Activated CD4-positive, alpha-beta T cell treated with anti-CD3 and anti-CD28 coated beads, Interleukin-2, amount 10 ng/mL, durations not matched to agents 24 days and 14 days (primary cell): ENCODE results near the gene NPC1. TPM values are rescaled to one million over a fixed set of nuclear protein-coding genes. Genes with fewer than 3 reads are reported as not detected.
A peak's percentile ranks its signal among the peaks of the same experiment; 100 is the strongest.
"Not testable (repeated sequence)": the region's sequence is repeated elsewhere in the genome, so short reads cannot be mapped to it uniquely, and the experiment has no call there.

Experiments
- DNase-seq: peaks from one replicate; pipeline ENCODE4 v3.0.0; 2022
- H3K27ac Mint-ChIP-seq: one replicate; pipeline ENCODE4 v1.8.0; 2022; ENCODE audit warnings: mild to moderate bottlenecking, mixed read lengths
- H3K27me3 Mint-ChIP-seq: one replicate; pipeline ENCODE4 v1.8.0; 2022; ENCODE audit warnings: mixed read lengths
- H3K36me3 Mint-ChIP-seq: one replicate; pipeline ENCODE4 v1.8.0; 2022; ENCODE audit warnings: low read depth, mild to moderate bottlenecking, mixed read lengths
- H3K4me1 Mint-ChIP-seq: one replicate; pipeline ENCODE4 v1.8.0; 2021; ENCODE audit warnings: mixed read lengths
- H3K4me3 Mint-ChIP-seq: one replicate; pipeline ENCODE4 v1.8.0; 2022; ENCODE audit warnings: mild to moderate bottlenecking, moderate library complexity, mixed read lengths
- H3K9me3 Mint-ChIP-seq: one replicate; pipeline ENCODE4 v1.8.0; 2021; ENCODE audit warnings: mixed read lengths
- intact Hi-C: fragments of 100-400 bp; cut with micrococcal nuclease; formaldehyde crosslinking; loops from one replicate; pipeline ENCODE4 v1.15.1; 2023
- total RNA-seq: library from RNA; stranded (reverse); gene quantifications from 2 replicates; pipeline ENCODE4 v1.2.3, GENCODE V29; 2022

Gene NPC1
- total RNA-seq, 1 donor from 2014 or later = 29.9 TPM

DNA sequence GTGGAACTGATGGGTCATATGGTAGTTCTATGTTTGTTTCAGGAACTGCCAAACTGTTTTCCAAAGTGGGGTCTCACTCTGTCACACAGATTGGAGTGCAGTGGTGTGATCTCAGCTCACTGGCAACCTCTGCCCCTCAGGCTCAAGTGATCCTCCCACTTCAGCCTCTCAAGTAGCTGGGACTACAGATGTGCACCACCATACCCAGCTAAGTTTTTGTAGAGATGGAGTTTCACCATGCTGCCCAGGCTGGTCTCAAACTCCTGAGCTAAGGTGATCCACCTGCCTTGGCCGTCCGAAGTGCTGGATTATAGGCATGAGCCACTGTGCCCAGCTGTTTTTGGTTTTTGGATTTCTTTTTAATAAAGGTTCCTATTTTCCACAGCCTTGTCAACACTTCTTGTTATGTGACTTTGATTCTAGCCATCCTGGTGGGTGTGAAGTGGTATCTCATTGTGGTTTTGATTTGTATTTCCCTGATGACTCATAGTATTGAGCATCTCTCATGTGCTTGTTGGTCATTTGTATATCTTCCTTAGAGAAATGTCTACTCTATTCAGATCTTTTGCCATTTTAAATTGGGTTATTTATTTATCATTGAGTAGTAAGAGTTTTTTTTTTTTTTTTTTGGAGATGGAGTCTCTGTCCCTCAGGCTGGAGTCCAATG lies 22.8 kb downstream of the NPC1 start:
- Mint-ChIP-seq H3K27me3 (no peaks in the 10 kb centered on the region), H3K4me3 (no peak overlapping the region), H3K36me3 (peaks cover 61% of the 10 kb centered on the region), H3K27ac (peak overlapping the region; percentile 55), H3K9me3 (no peaks in the 10 kb centered on the region), H3K4me1 (peaks cover 10% of the 10 kb centered on the region)
- intact Hi-C loops = loop anchor here (1.0 to 2.0 kb wide), 3 partner anchors 19 to 60 kb away; partner anchors contain the start of gene RMC1
- no peak for DNase-seq

DNA sequence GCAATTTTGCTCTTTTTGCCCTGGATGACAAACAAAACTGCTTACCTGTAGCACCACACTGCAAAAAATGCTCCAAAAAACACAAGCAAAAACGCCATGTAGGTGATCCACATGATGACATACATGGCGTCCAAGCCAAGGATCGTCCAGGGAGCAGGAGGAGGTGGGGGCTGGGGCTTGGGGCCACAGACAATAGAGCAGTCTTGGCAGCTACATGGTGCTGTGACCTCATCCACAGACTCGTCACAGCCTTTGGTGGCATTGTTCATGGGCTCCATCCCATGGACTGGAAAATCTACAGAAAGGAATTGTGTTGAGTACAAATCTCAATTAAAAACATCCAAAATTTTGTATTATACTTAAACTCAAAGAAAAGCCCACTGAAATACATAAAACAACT lies 26.1 kb downstream of the NPC1 start:
- Mint-ChIP-seq H3K27me3 (no peaks in the 10 kb centered on the region), H3K36me3 (peaks cover 56% of the 10 kb centered on the region), H3K27ac (no peak overlapping the region), H3K4me1 (peaks cover 8% of the 10 kb centered on the region), H3K4me3 (no peak overlapping the region), H3K9me3 (no peaks in the 10 kb centered on the region)
- DNase-seq = no peak
- intact Hi-C loops = no loop called here

GRCh38 chr18:23557511-23557910 lies 28.8 kb downstream of the NPC1 start:
- H3K36me3 Mint-ChIP-seq = peaks cover 67% of the 10 kb centered on the region
- intact Hi-C loops, H3K4me1 Mint-ChIP-seq, H3K27ac Mint-ChIP-seq, DNase-seq, H3K27me3 Mint-ChIP-seq, H3K9me3 Mint-ChIP-seq, H3K4me3 Mint-ChIP-seq: not testable (repeated sequence)

DNA sequence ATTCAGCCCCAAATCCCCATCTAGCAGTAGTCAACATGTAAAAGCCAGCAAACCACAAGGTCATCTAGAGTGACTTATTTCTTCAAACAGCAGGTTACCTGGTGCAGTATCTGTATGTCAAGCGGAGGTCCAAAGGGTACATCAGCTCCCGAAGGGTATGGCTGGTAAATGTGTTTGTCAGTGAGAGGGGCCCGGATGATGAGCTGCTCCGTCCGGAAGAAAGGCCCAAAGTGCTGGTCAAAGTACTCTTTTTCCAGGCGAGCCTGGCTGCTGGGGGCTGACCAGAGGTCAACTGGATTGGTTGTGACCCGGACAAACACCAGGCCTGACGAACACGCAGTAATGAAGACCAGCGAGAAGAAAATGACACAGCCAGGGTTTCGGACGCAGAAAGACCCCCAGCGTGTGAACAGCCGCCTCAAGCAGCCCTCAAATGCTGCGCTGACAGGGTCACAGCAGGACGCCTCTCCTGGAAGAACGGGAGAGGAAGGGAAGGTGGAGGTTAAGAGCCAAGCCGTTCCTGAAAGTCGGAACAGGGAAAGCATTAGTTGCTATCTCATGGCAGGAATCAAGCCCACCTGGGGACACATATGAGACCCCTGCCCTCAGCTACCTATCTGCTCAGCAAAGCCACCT lies 30.0 kb downstream of the NPC1 start:
- Mint-ChIP-seq H3K4me1 (peaks cover 4% of the 10 kb centered on the region), H3K9me3 (no peaks in the 10 kb centered on the region), H3K27ac (no peak overlapping the region), H3K36me3 (peaks cover 70% of the 10 kb centered on the region), H3K4me3 (no peak overlapping the region), H3K27me3 (no peaks in the 10 kb centered on the region)
- intact Hi-C loops = no loop called here
- DNase-seq = no peak

- intact Hi-C loops = no loop called here
- no peak overlapping the region for H3K27ac Mint-ChIP-seq
- H3K9me3 Mint-ChIP-seq = no peaks in the 10 kb centered on the region
- H3K36me3 Mint-ChIP-seq = peaks cover 73% of the 10 kb centered on the region
- no peak for DNase-seq
- no peaks in the 10 kb centered on the region for H3K27me3 Mint-ChIP-seq
- peaks cover 4% of the 10 kb centered on the region for H3K4me1 Mint-ChIP-seq
- H3K4me3 Mint-ChIP-seq = no peak overlapping the region
Observed at GRCh38 chr18:23553887-23554286, 32.4 kb downstream of the NPC1 start.

- H3K4me1 Mint-ChIP-seq = peaks cover 6% of the 10 kb centered on the region
- peaks cover 74% of the 10 kb centered on the region for H3K36me3 Mint-ChIP-seq
- no peaks in the 10 kb centered on the region for H3K9me3 Mint-ChIP-seq
- no peak overlapping the region for H3K27ac Mint-ChIP-seq
- H3K27me3 Mint-ChIP-seq = no peaks in the 10 kb centered on the region
- no peak overlapping the region for H3K4me3 Mint-ChIP-seq
- no peak for DNase-seq
- intact Hi-C loops = no loop called here
Observed at GRCh38 chr18:23552505-23552904, 33.8 kb downstream of the NPC1 start.

- Mint-ChIP-seq H3K4me3 (no peak overlapping the region), H3K36me3 (peaks cover 77% of the 10 kb centered on the region), H3K27me3 (no peaks in the 10 kb centered on the region), H3K27ac (no peak overlapping the region), H3K9me3 (no peaks in the 10 kb centered on the region), H3K4me1 (peaks cover 6% of the 10 kb centered on the region)
- intact Hi-C loops = no loop called here
- no peak for DNase-seq
Observed at GRCh38 chr18:23551978-23552377, 34.3 kb downstream of the NPC1 start.

GRCh38 chr18:23550898-23551297 lies 35.4 kb downstream of the NPC1 start:
- peaks cover 74% of the 10 kb centered on the region for H3K36me3 Mint-ChIP-seq
- H3K9me3 Mint-ChIP-seq = no peaks in the 10 kb centered on the region
- no peak overlapping the region for H3K27ac Mint-ChIP-seq
- intact Hi-C loops = no loop called here
- H3K4me3 Mint-ChIP-seq = no peak overlapping the region
- H3K4me1 Mint-ChIP-seq = peaks cover 11% of the 10 kb centered on the region
- H3K27me3 Mint-ChIP-seq = no peaks in the 10 kb centered on the region
- DNase-seq = no peak

GRCh38 chr18:23548719-23549118 lies 37.6 kb downstream of the NPC1 start:
- peaks cover 6% of the 10 kb centered on the region for H3K4me1 Mint-ChIP-seq
- no peaks in the 10 kb centered on the region for H3K27me3 Mint-ChIP-seq
- H3K36me3 Mint-ChIP-seq = peaks cover 64% of the 10 kb centered on the region
- intact Hi-C loops = no loop called here
- no peak overlapping the region for H3K27ac Mint-ChIP-seq
- no peak overlapping the region for H3K4me3 Mint-ChIP-seq
- H3K9me3 Mint-ChIP-seq = no peaks in the 10 kb centered on the region
- no peak for DNase-seq

GRCh38 chr18:23548275-23548674 lies 38.0 kb downstream of the NPC1 start:
- no peak for DNase-seq
- Mint-ChIP-seq H3K4me1 (peaks cover 6% of the 10 kb centered on the region), H3K36me3 (peaks cover 64% of the 10 kb centered on the region), H3K27me3 (no peaks in the 10 kb centered on the region), H3K4me3 (no peak overlapping the region), H3K27ac (peak overlapping the region; percentile 34), H3K9me3 (no peaks in the 10 kb centered on the region)
- intact Hi-C loops = no loop called here

GRCh38 chr18:23547846-23548245 lies 38.5 kb downstream of the NPC1 start:
- Mint-ChIP-seq H3K27me3 (no peaks in the 10 kb centered on the region), H3K9me3 (no peaks in the 10 kb centered on the region), H3K4me1 (peaks cover 7% of the 10 kb centered on the region), H3K4me3 (no peak overlapping the region), H3K27ac (no peak overlapping the region), H3K36me3 (peaks cover 62% of the 10 kb centered on the region)
- intact Hi-C loops = no loop called here
- no peak for DNase-seq

GRCh38 chr18:23547306-23547705 lies 39.0 kb downstream of the NPC1 start:
- no peaks in the 10 kb centered on the region for H3K27me3 Mint-ChIP-seq
- intact Hi-C loops = no loop called here
- H3K27ac Mint-ChIP-seq = no peak overlapping the region
- H3K4me3 Mint-ChIP-seq = no peak overlapping the region
- H3K4me1 Mint-ChIP-seq = peaks cover 13% of the 10 kb centered on the region
- no peaks in the 10 kb centered on the region for H3K9me3 Mint-ChIP-seq
- H3K36me3 Mint-ChIP-seq = peaks cover 62% of the 10 kb centered on the region
- DNase-seq = no peak

GRCh38 chr18:23545247-23545789 lies 41.0 kb downstream of the NPC1 start:
- intact Hi-C loops = no loop called here
- Mint-ChIP-seq H3K27ac (no peak overlapping the region), H3K27me3 (no peaks in the 10 kb centered on the region), H3K4me3 (no peak overlapping the region), H3K4me1 (peaks cover 31% of the 10 kb centered on the region), H3K9me3 (no peaks in the 10 kb centered on the region), H3K36me3 (peaks cover 60% of the 10 kb centered on the region)
- DNase-seq = no peak

GRCh38 chr18:23542461-23542860 lies 43.8 kb downstream of the NPC1 start:
- peaks cover 68% of the 10 kb centered on the region for H3K36me3 Mint-ChIP-seq
- H3K4me3 Mint-ChIP-seq = no peak overlapping the region
- peaks cover 40% of the 10 kb centered on the region for H3K4me1 Mint-ChIP-seq

More at GRCh38 chr18:23542461-23542860, 43.8 kb downstream of the NPC1 start:
- intact Hi-C loops = no loop called here
- Mint-ChIP-seq H3K27me3 (no peaks in the 10 kb centered on the region), H3K9me3 (no peaks in the 10 kb centered on the region), H3K27ac (no peak overlapping the region)
- DNase-seq = no peak
